Measurements from ENCODE around the gene C2CD2.

C2CD2 gene

GRCh38 chr21:41929248-41929647, 24.6 kb downstream of the C2CD2 start:
- DNase-seq = no peak

GRCh38 chr21:41928621-41929220, 25.1 kb downstream of the C2CD2 start:
- no peak for DNase-seq

- no peak for DNase-seq
Measured at GRCh38 chr21:41927727-41928409, 25.9 kb downstream of the C2CD2 start.

- no peak for DNase-seq
Measured at GRCh38 chr21:41926807-41927171, 27.0 kb downstream of the C2CD2 start.

GRCh38 chr21:41926117-41926806, 27.6 kb downstream of the C2CD2 start:
- no peak for DNase-seq

- DNase-seq = no peak
Measured at GRCh38 chr21:41925767-41926116, 28.1 kb downstream of the C2CD2 start.

GRCh38 chr21:41924368-41924754, 29.5 kb downstream of the C2CD2 start:
- DNase-seq = no peak

- DNase-seq = no peak
Measured at GRCh38 chr21:41923631-41924367, 30.0 kb downstream of the C2CD2 start.

- DNase-seq = no peak
Measured at GRCh38 chr21:41923186-41923585, 30.6 kb downstream of the C2CD2 start.

- no peak for DNase-seq
Measured at GRCh38 chr21:41921021-41921420, 32.8 kb downstream of the C2CD2 start.

- DNase-seq = no peak
Measured at GRCh38 chr21:41920476-41920875, 33.3 kb downstream of the C2CD2 start.

GRCh38 chr21:41919666-41920398, 34.0 kb downstream of the C2CD2 start:
- DNase-seq = no peak

- DNase-seq = no peak
Measured at GRCh38 chr21:41918561-41919358, 35.1 kb downstream of the C2CD2 start.

GRCh38 chr21:41917531-41917930, 36.3 kb downstream of the C2CD2 start:
- DNase-seq = no peak

- no peak for DNase-seq
Measured at GRCh38 chr21:41916888-41917433, 36.9 kb downstream of the C2CD2 start.

- DNase-seq = no peak
Measured at GRCh38 chr21:41914965-41915364, 38.9 kb downstream of the C2CD2 start.

GRCh38 chr21:41914358-41914757, 39.5 kb downstream of the C2CD2 start:
- no peak for DNase-seq

GRCh38 chr21:41913230-41913629, 40.6 kb downstream of the C2CD2 start:
- DNase-seq = no peak

GRCh38 chr21:41908829-41909228, 45.0 kb downstream of the C2CD2 start:
- no peak for DNase-seq

GRCh38 chr21:41907496-41908258, 46.1 kb downstream of the C2CD2 start:
- no peak for DNase-seq

- DNase-seq = no peak
Measured at GRCh38 chr21:41906770-41907169, 47.0 kb downstream of the C2CD2 start.
